ENCODE data around the gene ZNF362.

Gene ZNF362

GRCh38 chr1:33344896-33345560, 88.7 kb downstream of the ZNF362 start:
- H3K4me3 ChIP-seq (ENCODE audit: low read depth, low read length), result peak overlapping the region; percentile 87
- no peak for TF ChIP-seq CTCF (IDR thresholded peaks at IDR 0.05; ENCODE audit: low read depth, low read length)

GRCh38 chr1:33346533-33346926, 90.2 kb downstream of the ZNF362 start:
- no peak for TF ChIP-seq CTCF (IDR thresholded peaks at IDR 0.05; ENCODE audit: low read depth, low read length)

GRCh38 chr1:33346927-33347649, 90.8 kb downstream of the ZNF362 start:
- no peak for TF ChIP-seq CTCF (IDR thresholded peaks at IDR 0.05; ENCODE audit: low read depth, low read length)
- peak overlapping the region; percentile 87 for H3K4me3 ChIP-seq (ENCODE audit: low read depth, low read length)

More at GRCh38 chr1:33346533-33346926, 90.2 kb downstream of the ZNF362 start:
- peak overlapping the region; percentile 87 for H3K4me3 ChIP-seq (ENCODE audit: low read depth, low read length)

- TF ChIP-seq CTCF (IDR thresholded peaks at IDR 0.05; ENCODE audit: low read depth, low read length), result no peak
- H3K4me3 ChIP-seq (ENCODE audit: low read depth, low read length), result peak overlapping the region; percentile 87
Measured at GRCh38 chr1:33347650-33347992, 91.3 kb downstream of the ZNF362 start.

GRCh38 chr1:33348194-33348593, 91.9 kb downstream of the ZNF362 start:
- H3K4me3 ChIP-seq (ENCODE audit: low read depth, low read length), result peak overlapping the region; percentile 87
- TF ChIP-seq CTCF (IDR thresholded peaks at IDR 0.05; ENCODE audit: low read depth, low read length), result no peak

- peak overlapping the region; percentile 87 for H3K4me3 ChIP-seq (ENCODE audit: low read depth, low read length)
- TF ChIP-seq CTCF (IDR thresholded peaks at IDR 0.05; ENCODE audit: low read depth, low read length), result no peak
Measured at GRCh38 chr1:33348676-33349080, 92.4 kb downstream of the ZNF362 start.

- no peak for TF ChIP-seq CTCF (IDR thresholded peaks at IDR 0.05; ENCODE audit: low read depth, low read length)
- peak overlapping the region; percentile 87 for H3K4me3 ChIP-seq (ENCODE audit: low read depth, low read length)
Measured at GRCh38 chr1:33349081-33349759, 92.9 kb downstream of the ZNF362 start.

Data from WI38 (cell line).